ENCODE data around the gene ATP1A1. TPM values are rescaled to one million over a fixed set of nuclear protein-coding genes. Genes with fewer than 3 reads are reported as not detected.

Gene ATP1A1
- total and polyA plus RNA-seq, 9 donors: 106 to 388 (median 196) TPM

DNA sequence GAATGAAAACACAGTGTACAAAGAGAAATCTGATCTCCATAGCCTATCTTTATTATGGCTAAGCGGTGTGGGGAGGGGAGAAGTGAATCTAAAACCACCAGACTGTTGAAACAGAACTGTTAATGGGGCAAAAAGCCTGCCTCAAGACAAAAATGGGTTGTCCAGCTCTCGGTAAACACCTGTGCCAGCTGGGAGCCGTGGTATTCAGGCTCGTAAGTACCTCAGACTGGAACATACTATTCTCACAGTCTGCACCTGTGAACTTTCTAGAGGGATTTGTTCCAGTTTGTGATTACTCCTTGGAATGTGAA is 42.7 kb upstream of the ATP1A1 start:
- Histone ChIP-seq H3K27me3 (no peaks in the 10 kb centered on the region), H3K4me1 (ENCODE audit: insufficient read depth) (no peaks in the 10 kb centered on the region), H3K27ac (no peak overlapping the region), H3K9me3 (no peaks in the 10 kb centered on the region), H3K36me3 (no peaks in the 10 kb centered on the region), H3K4me3 (no peak overlapping the region)
- intact Hi-C loops (cut with DNase I): no loop called here
- 20 to 35% (median 29%) methylated on average over 4 of the region's 4 CpGs for WGBS, 3 donors
- TF ChIP-seq, protein P1, sequence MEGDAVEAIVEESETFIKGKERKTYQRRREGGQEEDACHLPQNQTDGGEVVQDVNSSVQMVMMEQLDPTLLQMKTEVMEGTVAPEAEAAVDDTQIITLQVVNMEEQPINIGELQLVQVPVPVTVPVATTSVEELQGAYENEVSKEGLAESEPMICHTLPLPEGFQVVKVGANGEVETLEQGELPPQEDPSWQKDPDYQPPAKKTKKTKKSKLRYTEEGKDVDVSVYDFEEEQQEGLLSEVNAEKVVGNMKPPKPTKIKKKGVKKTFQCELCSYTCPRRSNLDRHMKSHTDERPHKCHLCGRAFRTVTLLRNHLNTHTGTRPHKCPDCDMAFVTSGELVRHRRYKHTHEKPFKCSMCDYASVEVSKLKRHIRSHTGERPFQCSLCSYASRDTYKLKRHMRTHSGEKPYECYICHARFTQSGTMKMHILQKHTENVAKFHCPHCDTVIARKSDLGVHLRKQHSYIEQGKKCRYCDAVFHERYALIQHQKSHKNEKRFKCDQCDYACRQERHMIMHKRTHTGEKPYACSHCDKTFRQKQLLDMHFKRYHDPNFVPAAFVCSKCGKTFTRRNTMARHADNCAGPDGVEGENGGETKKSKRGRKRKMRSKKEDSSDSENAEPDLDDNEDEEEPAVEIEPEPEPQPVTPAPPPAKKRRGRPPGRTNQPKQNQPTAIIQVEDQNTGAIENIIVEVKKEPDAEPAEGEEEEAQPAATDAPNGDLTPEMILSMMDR (IDR thresholded peaks at IDR 0.05): no peak
- no peak for TF ChIP-seq EP300 (IDR thresholded peaks at IDR 0.05)
- no peak for TF ChIP-seq POLR2A (IDR thresholded peaks at IDR 0.05)
- no peak for DNase-seq

DNA sequence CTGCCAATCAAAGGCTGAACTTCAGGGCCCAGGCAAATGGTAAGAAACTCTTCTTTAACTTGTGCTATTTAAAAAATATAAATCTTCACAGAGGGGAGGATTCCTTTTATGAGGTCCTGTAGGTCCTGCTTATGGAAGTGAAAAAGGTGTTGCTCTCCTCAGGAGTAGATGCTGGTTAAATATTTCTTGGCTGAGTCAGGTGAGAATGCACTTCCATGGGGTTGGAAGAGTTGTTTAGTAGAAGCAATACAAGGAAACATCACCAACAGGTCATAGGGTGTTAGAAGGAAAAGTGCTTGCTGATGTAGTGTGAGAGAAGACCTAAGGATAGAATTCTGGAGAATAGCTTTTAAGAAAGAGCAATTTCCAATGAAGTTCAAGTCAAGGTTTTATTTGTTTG is 42.2 kb upstream of the ATP1A1 start:
- Histone ChIP-seq H3K27ac (no peak overlapping the region), H3K4me3 (no peak overlapping the region), H3K4me1 (ENCODE audit: insufficient read depth) (no peaks in the 10 kb centered on the region), H3K36me3 (no peaks in the 10 kb centered on the region), H3K27me3 (no peaks in the 10 kb centered on the region), H3K9me3 (no peaks in the 10 kb centered on the region)
- TF ChIP-seq EP300 (IDR thresholded peaks at IDR 0.05): no peak
- no peak for TF ChIP-seq POLR2A (IDR thresholded peaks at IDR 0.05)
- TF ChIP-seq, protein P1 (IDR thresholded peaks at IDR 0.05): no peak
- intact Hi-C loops (cut with DNase I): no loop called here
- no peak for DNase-seq

DNA sequence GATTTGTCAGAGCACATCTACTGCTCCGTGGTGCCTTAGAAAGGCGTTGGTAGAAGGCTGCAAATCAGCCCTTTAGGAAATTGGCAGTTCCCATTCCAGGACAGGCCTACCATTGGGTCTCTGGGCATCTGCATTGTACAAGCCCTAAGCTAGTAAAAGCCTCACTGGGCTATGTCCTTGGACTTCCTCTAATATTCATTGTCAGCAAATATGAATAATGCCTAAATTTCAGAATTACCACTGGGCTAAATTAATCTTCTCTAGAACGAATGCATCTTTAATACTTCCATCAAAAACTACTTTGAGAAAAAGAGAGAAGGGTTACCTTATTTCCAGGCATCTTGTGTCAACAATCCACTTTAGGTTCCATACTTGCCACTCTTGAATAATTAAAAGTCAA is 41.5 kb upstream of the ATP1A1 start:
- Histone ChIP-seq H3K36me3 (no peaks in the 10 kb centered on the region), H3K9me3 (no peaks in the 10 kb centered on the region), H3K27ac (no peak overlapping the region), H3K4me3 (no peak overlapping the region), H3K4me1 (ENCODE audit: insufficient read depth) (no peaks in the 10 kb centered on the region), H3K27me3 (no peaks in the 10 kb centered on the region)
- intact Hi-C loops (cut with DNase I): no loop called here
- TF ChIP-seq, protein P1 (IDR thresholded peaks at IDR 0.05): no peak
- no peak for TF ChIP-seq EP300 (IDR thresholded peaks at IDR 0.05)
- no peak for TF ChIP-seq POLR2A (IDR thresholded peaks at IDR 0.05)
- DNase-seq: no peak
- WGBS, 3 donors: 95 to 97% (median 95%) methylated on average over 3 of the region's 3 CpGs

DNA sequence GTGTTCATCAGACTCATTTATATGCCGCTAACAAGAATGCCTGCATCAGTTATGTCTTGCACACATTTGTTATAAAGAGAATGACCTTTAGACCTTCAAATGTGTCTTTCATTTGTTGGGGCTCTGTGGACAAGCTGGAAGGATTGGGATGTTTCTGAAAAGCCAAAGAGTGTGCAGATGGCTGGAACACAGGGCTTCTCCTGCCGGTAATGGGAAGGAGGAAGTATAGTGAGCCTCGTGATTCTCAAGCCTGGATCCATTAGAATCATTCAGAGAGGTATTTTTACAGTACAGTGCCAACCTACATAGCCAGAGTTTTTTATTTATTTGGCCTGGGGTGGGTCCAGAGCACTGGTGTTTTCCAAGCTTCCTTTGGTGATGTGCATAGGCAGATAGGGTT is 40.6 kb upstream of the ATP1A1 start:
- no peaks in the 10 kb centered on the region for H3K27me3 ChIP-seq
- no peak for TF ChIP-seq EP300 (IDR thresholded peaks at IDR 0.05)
- TF ChIP-seq POLR2A (IDR thresholded peaks at IDR 0.05): no peak
- TF ChIP-seq, protein P1 (IDR thresholded peaks at IDR 0.05): no peak
- no peak overlapping the region for H3K27ac ChIP-seq
- H3K36me3 ChIP-seq: no peaks in the 10 kb centered on the region
- no peaks in the 10 kb centered on the region for H3K9me3 ChIP-seq
- H3K4me1 ChIP-seq (ENCODE audit: insufficient read depth): no peaks in the 10 kb centered on the region
- intact Hi-C loops (cut with DNase I): no loop called here
- DNase-seq: no peak
- 47 to 74% (median 60%) methylated on average over 3 of the region's 3 CpGs for WGBS, 3 donors
- H3K4me3 ChIP-seq: no peak overlapping the region

All from ovary (tissue), 9 donors.